ENCODE data around the gene FAM200B. TPM values are rescaled to one million over a fixed set of nuclear protein-coding genes. Genes with fewer than 3 reads are reported as not detected.
A peak's percentile ranks its signal among the peaks of the same experiment; 100 is the strongest.

Gene FAM200B
- polyA plus RNA-seq, 1 of the 3 experiments (the other 2 are of a cell fraction): 46.3 TPM

GRCh38 chr4:15657366-15657765, 24.3 kb upstream of the FAM200B start:
- H3K36me3 ChIP-seq (replicated peaks in 1 of 2; ENCODE audit: control insufficient read depth in 1 of 2, insufficient read depth in 2 of 2, low read length in 1 of 2): peaks cover 6 to 7% of the 10 kb centered on the region in 2 experiments
- TF ChIP-seq RCOR1 (IDR thresholded peaks at IDR 0.05; ENCODE audit: low read length) (no peak), RXRA (IDR thresholded peaks at IDR 0.05; ENCODE audit: borderline replicate concordance, low read depth) (no peak), ELF1 (IDR thresholded peaks at IDR 0.05) (no peak), SMC3 (IDR thresholded peaks at IDR 0.05; ENCODE audit: low read depth, low read length) (no peak), NFIC (IDR thresholded peaks at IDR 0.05; ENCODE audit: borderline replicate concordance) (no peak), POLR2AphosphoS5 (IDR thresholded peaks at IDR 0.05; ENCODE audit: low read depth, low read length) (no peak), SIN3A (IDR thresholded peaks at IDR 0.05; ENCODE audit: borderline replicate concordance, low read depth, low read length) (no peak)
- H3K27ac ChIP-seq (ENCODE audit: low read depth in 2 of 2, low read length in 1 of 2): peak overlapping the region; percentile 28 to 30; a peak in 3 of 4 replicates
- H3K27me3 ChIP-seq (ENCODE audit: insufficient read depth): no peaks in the 10 kb centered on the region
- H3K79me2 ChIP-seq (ENCODE audit: insufficient read depth): peaks cover 24% of the 10 kb centered on the region
- no peaks in the 10 kb centered on the region for H3K9me2 ChIP-seq
- H4K20me1 ChIP-seq (ENCODE audit: insufficient read depth): no peaks in the 10 kb centered on the region; the same call in 1 of the 2 replicates
- no peaks in the 10 kb centered on the region for H3K9me3 ChIP-seq
- no peak overlapping the region for H3K4me2 ChIP-seq
- peaks cover 4 to 13% of the 10 kb centered on the region in 2 experiments; a peak in 3 of 4 replicates for H3K4me1 ChIP-seq (ENCODE audit: control insufficient read depth in 1 of 2, insufficient read depth in 2 of 2, low read depth in 1 of 2, low read length in 1 of 2)
- H3K4me3 ChIP-seq (ENCODE audit: low read depth in 2 of 2, low read length in 1 of 2): no peak overlapping the region
- no peak for DNase-seq
- H3K9ac ChIP-seq: no peak overlapping the region
- POLR2A ChIA-PET: no interaction called here
- CTCF ChIA-PET: interaction anchor here (0.7 to 1.2 kb wide), 2 partner anchors 182 to 200 kb away, joined by 3 read pairs; no protein-coding TSS in a partner anchor
- H2AFZ ChIP-seq (ENCODE audit: low read depth): no peak overlapping the region; the same call in 1 of the 2 replicates
- peaks cover 32% of the 10 kb centered on the region for H3F3A ChIP-seq (replicated peaks; ENCODE audit: insufficient read depth)

- H4K20me1 ChIP-seq (ENCODE audit: insufficient read depth): no peaks in the 10 kb centered on the region; the same call in 1 of the 2 replicates
- CTCF ChIA-PET: interaction anchor here (1.3 kb wide), 1 partner anchor 201 kb away, joined by 3 read pairs; no protein-coding TSS in a partner anchor
- POLR2A ChIA-PET: no interaction called here
- H3K9me2 ChIP-seq: no peaks in the 10 kb centered on the region
- 90% methylated on average over 2 of the region's 4 CpGs for WGBS (ENCODE audit: low lambda C conversion rate)
- H3K27ac ChIP-seq (ENCODE audit: low read depth in 2 of 2, low read length in 1 of 2): no peak overlapping the region; a peak in 1 of 4 replicates
- no peaks in the 10 kb centered on the region for H3K9me3 ChIP-seq
- H3K4me1 ChIP-seq (ENCODE audit: control insufficient read depth in 1 of 2, insufficient read depth in 2 of 2, low read depth in 1 of 2, low read length in 1 of 2): peaks cover 0 to 7% of the 10 kb centered on the region in 2 experiments; a peak in 2 of 4 replicates
- H3K79me2 ChIP-seq (ENCODE audit: insufficient read depth): peaks cover 15% of the 10 kb centered on the region
- H2AFZ ChIP-seq (ENCODE audit: low read depth): no peak overlapping the region
- no peaks in the 10 kb centered on the region for H3K27me3 ChIP-seq (ENCODE audit: insufficient read depth)
- no peak for DNase-seq
- H3K36me3 ChIP-seq (replicated peaks in 1 of 2; ENCODE audit: control insufficient read depth in 1 of 2, insufficient read depth in 2 of 2, low read length in 1 of 2): peaks cover 6 to 7% of the 10 kb centered on the region in 2 experiments
- TF ChIP-seq USF1 (IDR thresholded peaks at IDR 0.05; ENCODE audit: borderline replicate concordance, low read depth): no peak
- no peak for TF ChIP-seq MEF2A (IDR thresholded peaks at IDR 0.05; ENCODE audit: borderline replicate concordance, low read depth)
- TF ChIP-seq POLR2AphosphoS5 (IDR thresholded peaks at IDR 0.05; ENCODE audit: low read depth, low read length): no peak
- TF ChIP-seq RAD21 (IDR thresholded peaks at IDR 0.05; ENCODE audit: low read length): no peak
- no peak for TF ChIP-seq CTCF (IDR thresholded peaks at IDR 0.05)
- no peak for TF ChIP-seq YY1 (IDR thresholded peaks at IDR 0.05; ENCODE audit: low read depth)
- TF ChIP-seq JUND (IDR thresholded peaks at IDR 0.05): no peak
- TF ChIP-seq NRF1 (IDR thresholded peaks at IDR 0.05; ENCODE audit: low read depth, low read length): no peak
- no peak for TF ChIP-seq GABPA (IDR thresholded peaks at IDR 0.05; ENCODE audit: low read depth)
- TF ChIP-seq FOXJ3 (CRISPR knock-in tag; IDR thresholded peaks at IDR 0.05): no peak
- no peak for TF ChIP-seq CHD2 (IDR thresholded peaks at IDR 0.05; ENCODE audit: low read length, partially characterized antibody)
- TF ChIP-seq MXI1 (IDR thresholded peaks at IDR 0.05; ENCODE audit: low read depth, low read length): no peak
- TF ChIP-seq NFIC (IDR thresholded peaks at IDR 0.05; ENCODE audit: borderline replicate concordance): no peak
- no peak for TF ChIP-seq TCF12 (IDR thresholded peaks at IDR 0.05)
- TF ChIP-seq REST (IDR thresholded peaks at IDR 0.05; ENCODE audit: low read depth, low read length): no peak
- TF ChIP-seq RFX5 (IDR thresholded peaks at IDR 0.05; ENCODE audit: low read length): no peak
- TF ChIP-seq FOSL2 (IDR thresholded peaks at IDR 0.05; ENCODE audit: borderline replicate concordance, low read depth): no peak
- H3F3A ChIP-seq (replicated peaks; ENCODE audit: insufficient read depth): peaks cover 30% of the 10 kb centered on the region
- H3K9ac ChIP-seq: no peak overlapping the region
- no peak overlapping the region for H3K4me3 ChIP-seq (ENCODE audit: low read depth in 2 of 2, low read length in 1 of 2)
- no peak overlapping the region for H3K4me2 ChIP-seq
Measured at GRCh38 chr4:15658136-15658770, 23.4 kb upstream of the FAM200B start.
